Natural killer cell (primary cell): Measurements from ENCODE around the gene PSMD12. TPM values are rescaled to one million over a fixed set of nuclear protein-coding genes. Genes with fewer than 3 reads are reported as not detected.
A peak's percentile ranks its signal among the peaks of the same experiment; 100 is the strongest.

ENCODE experiments used
- ATAC-seq, 3 donors: fragments of 150-1000 bp in 2 of 3; fragments of 200-7000 bp in 1 of 3; cut with Tn5 transposase; 1 replicate in 1 of 3; 2 replicates in 2 of 3; pipeline ENCODE4 v1.10.0; 2021; ENCODE audit warnings: mild to moderate bottlenecking in 2 of 3, moderate library complexity in 2 of 3
- DNase-seq, 2 donors: peaks; one replicate each; pipeline versions ENCODE4 v3.0.0 to v3.0.0-alpha.2; 2013 to 2021; ENCODE audit warnings: mixed read lengths in 1 of 2
- H3K27ac ChIP-seq: one replicate; pipeline ENCODE4 v1.5.1; 2013; ENCODE audit warnings: mild to moderate bottlenecking, low read length
- H3K27me3 ChIP-seq: one replicate; pipeline ENCODE4 v1.6.1; 2013; ENCODE audit warnings: low read length; ENCODE audit not compliant: control insufficient read depth, insufficient read depth
- H3K36me3 ChIP-seq: one replicate; pipeline ENCODE4 v1.6.1; 2013; ENCODE audit warnings: low read length; ENCODE audit not compliant: control insufficient read depth, insufficient read depth
- H3K4me1 ChIP-seq: one replicate; pipeline ENCODE4 v1.6.1; 2013; ENCODE audit warnings: low read length; ENCODE audit not compliant: control insufficient read depth, insufficient read depth
- H3K4me3 ChIP-seq: one replicate; pipeline ENCODE4 v1.5.1; 2013; ENCODE audit warnings: low read length
- H3K9me3 ChIP-seq: one replicate; pipeline ENCODE4 v1.6.1; 2013; ENCODE audit warnings: low read length; ENCODE audit not compliant: control insufficient read depth, insufficient read depth
- H3K27ac Mint-ChIP-seq, 2 donors: one replicate each; pipeline ENCODE4 v1.8.0; 2022; ENCODE audit warnings: mild to moderate bottlenecking in 2 of 2, mixed read lengths in 2 of 2, moderate library complexity in 1 of 2
- H3K27me3 Mint-ChIP-seq, 2 donors: one replicate each; pipeline ENCODE4 v1.8.0; 2022; ENCODE audit warnings: low read depth in 2 of 2, mixed read lengths in 2 of 2
- H3K36me3 Mint-ChIP-seq: one replicate; pipeline ENCODE4 v1.8.0; 2022; ENCODE audit warnings: mixed read lengths
- H3K4me1 Mint-ChIP-seq, 2 donors: one replicate each; pipeline ENCODE4 v1.8.0; 2022; ENCODE audit warnings: mixed read lengths in 2 of 2
- H3K4me3 Mint-ChIP-seq: one replicate; pipeline ENCODE4 v1.8.0; 2022; ENCODE audit warnings: mild to moderate bottlenecking, moderate library complexity, mixed read lengths
- H3K9me3 Mint-ChIP-seq, 2 donors: one replicate each; pipeline ENCODE4 v1.8.0; 2022; ENCODE audit warnings: mixed read lengths in 2 of 2
- CTCF ChIP-seq: fragments of 200-600 bp; IDR thresholded peaks from one replicate; pipeline ENCODE4 v1.8.0; 2022; ENCODE audit warnings: antibody characterized with exemption
- WGBS: methylation state at CpG from one replicate; pipeline ENCODE4 v1.1.7; 2013; ENCODE audit warnings: missing lambda C conversion rate; ENCODE audit not compliant: insufficient coverage; 5-methylcytosine and 5-hydroxymethylcytosine counted together
- intact Hi-C: fragments of 100-400 bp; cut with micrococcal nuclease; formaldehyde crosslinking; loops from one replicate; pipeline ENCODE4 v1.14.2; 2022
- total RNA-seq, 4 donors: library from RNA; stranded (reverse); fragments of 120-200 nt in 1 of 4; gene quantifications; one replicate each; pipeline versions ENCODE4 v1.2.3 to v1.2.4, GENCODE V29; 2013 to 2022

PSMD12 gene
- total RNA-seq, 3 donors from 2014 or later (not counting 1 experiment from before 2014, with no cell fraction given) = 57.4 to 58.2 (median 58.0) TPM

- H3K4me1 ChIP-seq = peaks cover 62% of the 10 kb centered on the region
- no peaks in the 10 kb centered on the region for H3K9me3 ChIP-seq
- DNase-seq (peak; percentile 46 to 75), ATAC-seq (no peak)
- no peak overlapping the region for H3K27ac ChIP-seq
- Mint-ChIP-seq H3K27ac (peak overlapping the region; percentile 96 to 99), H3K27me3 (no peaks in the 10 kb centered on the region), H3K4me1 (peaks cover 60 to 69% of the 10 kb centered on the region in 2 donors), H3K36me3 (no peaks in the 10 kb centered on the region), H3K4me3 (peak overlapping the region; percentile 25), H3K9me3 (no peaks in the 10 kb centered on the region)
- no peaks in the 10 kb centered on the region for H3K27me3 ChIP-seq
- H3K36me3 ChIP-seq = peaks cover 7% of the 10 kb centered on the region
- intact Hi-C loops = loop anchor here (2.0 kb wide), 1 partner anchor 88 kb away; no protein-coding TSS in a partner anchor
- WGBS = 59% methylated on average over 13 of the region's 16 CpGs
- H3K4me3 ChIP-seq = no peak overlapping the region
- TF ChIP-seq CTCF = peak; percentile 68
Observed at GRCh38 chr17:67386965-67387551, 20.7 kb upstream of the PSMD12 start.

GRCh38 chr17:67385122-67385988 is 19.0 kb upstream of the PSMD12 start:
- DNase-seq (no peak), ATAC-seq (no peak)
- no peak for TF ChIP-seq CTCF
- Histone ChIP-seq H3K27me3 (no peaks in the 10 kb centered on the region), H3K4me1 (peaks cover 60% of the 10 kb centered on the region), H3K36me3 (peaks cover 7% of the 10 kb centered on the region), H3K27ac (no peak overlapping the region), H3K4me3 (no peak overlapping the region), H3K9me3 (no peaks in the 10 kb centered on the region)
- WGBS = 98% methylated on average over 20 of the region's 20 CpGs
- H3K4me3 Mint-ChIP-seq = no peak overlapping the region
- no peaks in the 10 kb centered on the region for H3K27me3 Mint-ChIP-seq
- H3K36me3 Mint-ChIP-seq = no peaks in the 10 kb centered on the region
- intact Hi-C loops = no loop called here
- peak overlapping the region; percentile 29 to 96 for H3K27ac Mint-ChIP-seq
- H3K4me1 Mint-ChIP-seq = peaks cover 52 to 61% of the 10 kb centered on the region in 2 donors
- no peaks in the 10 kb centered on the region for H3K9me3 Mint-ChIP-seq

GRCh38 chr17:67381929-67382257 is 15.5 kb upstream of the PSMD12 start:
- Histone ChIP-seq H3K27ac (no peak overlapping the region), H3K36me3 (peaks cover 7% of the 10 kb centered on the region), H3K27me3 (no peaks in the 10 kb centered on the region), H3K4me3 (no peak overlapping the region), H3K9me3 (no peaks in the 10 kb centered on the region), H3K4me1 (peaks cover 40% of the 10 kb centered on the region)
- Mint-ChIP-seq H3K4me1 (peaks cover 36 to 45% of the 10 kb centered on the region in 2 donors), H3K27me3 (no peaks in the 10 kb centered on the region), H3K27ac (peak overlapping the region; percentile 86 to 92), H3K36me3 (no peaks in the 10 kb centered on the region), H3K9me3 (no peaks in the 10 kb centered on the region), H3K4me3 (peak overlapping the region; percentile 7)
- intact Hi-C loops = no loop called here
- WGBS = 43% methylated on average over 1 of the region's 1 CpG
- ATAC-seq (no peak), DNase-seq (no peak)
- no peak for TF ChIP-seq CTCF
